ENCODE measurements around the gene CHURC1. TPM values are rescaled to one million over a fixed set of nuclear protein-coding genes. Genes with fewer than 3 reads are reported as not detected.

Gene CHURC1
- total RNA-seq, 2 experiments from 2014 or later = 50.1 to 54.0 TPM

GRCh38 chr14:64919618-64920017 lies 5.4 kb downstream of the CHURC1 start:
- peak overlapping the region; percentile 70 for H3K27ac Mint-ChIP-seq

GRCh38 chr14:64920465-64920864 lies 6.2 kb downstream of the CHURC1 start:
- Mint-ChIP-seq H3K36me3 (ENCODE audit: low read depth) (peaks cover 73% of the 10 kb centered on the region), H3K9me3 (no peaks in the 10 kb centered on the region), H3K27ac (peak overlapping the region; percentile 70), H3K4me1 (ENCODE audit: low read depth) (peaks cover 85% of the 10 kb centered on the region), H3K27me3 (no peaks in the 10 kb centered on the region), H3K4me3 (no peak overlapping the region)
- no peak for TF ChIP-seq CTCF (IDR thresholded peaks at IDR 0.05)
- Histone ChIP-seq H3K36me3 (ENCODE audit: insufficient read depth, low read length) (peaks cover 26% of the 10 kb centered on the region), H3K27me3 (ENCODE audit: control insufficient read depth in 1 of 2, insufficient read depth in 2 of 2, low read length in 2 of 2) (no peaks in the 10 kb centered on the region), H3K4me3 (ENCODE audit: low read length) (no peak overlapping the region), H3K9me3 (ENCODE audit: control insufficient read depth in 1 of 2, insufficient read depth in 1 of 2, low read length in 2 of 2) (no peaks in the 10 kb centered on the region), H3K27ac (ENCODE audit: low read depth in 1 of 2, low read length in 2 of 2) (no peak overlapping the region), H3K4me1 (ENCODE audit: insufficient read depth, low read length) (peaks cover 30% of the 10 kb centered on the region)
- ATAC-seq (ENCODE audit: poor library complexity) (no peak), DNase-seq (no peak)
- POLR2A ChIA-PET = interaction anchor here (0.6 kb wide), 1 partner anchor 10 kb away, joined by 3 read pairs; no protein-coding TSS in a partner anchor
- intact Hi-C loops (cut with DNase I, micrococcal nuclease) = no loop called here
- CTCF ChIA-PET = interaction anchor here (0.6 to 1.7 kb wide), 2 partner anchors 13 to 66 kb away, joined by 3 to 5 read pairs; partner anchors contain the start of gene FNTB

More at GRCh38 chr14:64919618-64920017, 5.4 kb downstream of the CHURC1 start:
- DNase-seq (no peak), ATAC-seq (ENCODE audit: poor library complexity) (no peak)
- no peaks in the 10 kb centered on the region for H3K27me3 Mint-ChIP-seq
- ChIA-PET POLR2A (no interaction called here), CTCF (interaction anchor here (1.7 kb wide), 1 partner anchor 67 kb away, joined by 5 read pairs; the partner anchor contains the start of gene FNTB)
- TF ChIP-seq CTCF (IDR thresholded peaks at IDR 0.05) = no peak
- H3K9me3 Mint-ChIP-seq = no peaks in the 10 kb centered on the region
- Histone ChIP-seq H3K36me3 (ENCODE audit: insufficient read depth, low read length) (peaks cover 18% of the 10 kb centered on the region), H3K9me3 (ENCODE audit: control insufficient read depth in 1 of 2, insufficient read depth in 1 of 2, low read length in 2 of 2) (no peaks in the 10 kb centered on the region), H3K4me1 (ENCODE audit: insufficient read depth, low read length) (peaks cover 32% of the 10 kb centered on the region), H3K27me3 (ENCODE audit: control insufficient read depth in 1 of 2, insufficient read depth in 2 of 2, low read length in 2 of 2) (no peaks in the 10 kb centered on the region), H3K27ac (ENCODE audit: low read depth in 1 of 2, low read length in 2 of 2) (no peak overlapping the region), H3K4me3 (ENCODE audit: low read length) (no peak overlapping the region)
- no peak overlapping the region for H3K4me3 Mint-ChIP-seq
- intact Hi-C loops (cut with DNase I, micrococcal nuclease) = loop anchor here in 1 of 2 experiments (5.0 to 10.0 kb wide), 5 partner anchors 65 to 1585 kb away; partner anchors contain the start of genes FNTB, GPHN, HSPA2 and MAX
- peaks cover 90% of the 10 kb centered on the region for H3K4me1 Mint-ChIP-seq (ENCODE audit: low read depth)
- peaks cover 77% of the 10 kb centered on the region for H3K36me3 Mint-ChIP-seq (ENCODE audit: low read depth)

- Histone ChIP-seq H3K4me3 (ENCODE audit: low read length) (no peak overlapping the region), H3K27me3 (ENCODE audit: control insufficient read depth in 1 of 2, insufficient read depth in 2 of 2, low read length in 2 of 2) (no peaks in the 10 kb centered on the region), H3K27ac (ENCODE audit: low read depth in 1 of 2, low read length in 2 of 2) (no peak overlapping the region), H3K9me3 (ENCODE audit: control insufficient read depth in 1 of 2, insufficient read depth in 1 of 2, low read length in 2 of 2) (no peaks in the 10 kb centered on the region), H3K4me1 (ENCODE audit: insufficient read depth, low read length) (peaks cover 19% of the 10 kb centered on the region), H3K36me3 (ENCODE audit: insufficient read depth, low read length) (peaks cover 51% of the 10 kb centered on the region)
- ATAC-seq (ENCODE audit: poor library complexity) (no peak), DNase-seq (no peak)
- Mint-ChIP-seq H3K9me3 (no peaks in the 10 kb centered on the region), H3K36me3 (ENCODE audit: low read depth) (peaks cover 71% of the 10 kb centered on the region), H3K4me3 (no peak overlapping the region), H3K4me1 (ENCODE audit: low read depth) (peaks cover 61% of the 10 kb centered on the region), H3K27me3 (no peaks in the 10 kb centered on the region), H3K27ac (peak overlapping the region; percentile 73)
- CTCF ChIA-PET = interaction anchor here (0.6 to 1.9 kb wide), 3 partner anchors 8 to 449 kb away, joined by 3 to 6 read pairs (median 3); partner anchors contain the start of gene CHURC1
- intact Hi-C loops (cut with DNase I, micrococcal nuclease) = no loop called here
- POLR2A ChIA-PET = interaction anchor here (1.0 to 7.0 kb wide), 2 partner anchors 7 to 13 kb away, joined by 3 to 132 read pairs; partner anchors contain the start of gene CHURC1
- no peak for TF ChIP-seq CTCF (IDR thresholded peaks at IDR 0.05)
Observed at GRCh38 chr14:64923015-64923414, 8.8 kb downstream of the CHURC1 start.

Measured in CD4-positive, alpha-beta T cell (primary cell).